ENCODE measurements around the gene NR0B2. TPM values are rescaled to one million over a fixed set of nuclear protein-coding genes. Genes with fewer than 3 reads are reported as not detected.
"Not testable (repeated sequence)": the region's sequence is repeated elsewhere in the genome, so short reads cannot be mapped to it uniquely, and the experiment has no call there.

The NR0B2 gene
- total RNA-seq, 1 donor from 2014 or later: not detected

DNA sequence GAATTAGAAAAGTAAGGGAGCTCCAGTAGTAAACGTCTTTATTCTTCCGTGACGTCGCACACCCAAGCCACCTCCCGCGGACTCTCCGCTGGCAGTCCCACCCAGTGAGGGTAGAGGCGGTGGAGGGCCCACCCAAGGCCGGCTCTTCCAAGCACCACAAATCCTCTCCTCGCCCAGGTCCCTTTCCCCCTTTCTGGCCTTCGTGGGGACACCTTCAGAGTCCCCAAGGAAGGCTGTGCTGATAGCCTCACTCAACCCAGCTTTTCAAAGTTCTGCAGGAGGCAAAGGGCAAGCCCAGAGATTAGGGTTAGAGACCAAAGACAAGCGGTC, 23.3 kb downstream of the NR0B2 start:
- no peak for DNase-seq (ENCODE audit: low read depth, low spot score)

DNA sequence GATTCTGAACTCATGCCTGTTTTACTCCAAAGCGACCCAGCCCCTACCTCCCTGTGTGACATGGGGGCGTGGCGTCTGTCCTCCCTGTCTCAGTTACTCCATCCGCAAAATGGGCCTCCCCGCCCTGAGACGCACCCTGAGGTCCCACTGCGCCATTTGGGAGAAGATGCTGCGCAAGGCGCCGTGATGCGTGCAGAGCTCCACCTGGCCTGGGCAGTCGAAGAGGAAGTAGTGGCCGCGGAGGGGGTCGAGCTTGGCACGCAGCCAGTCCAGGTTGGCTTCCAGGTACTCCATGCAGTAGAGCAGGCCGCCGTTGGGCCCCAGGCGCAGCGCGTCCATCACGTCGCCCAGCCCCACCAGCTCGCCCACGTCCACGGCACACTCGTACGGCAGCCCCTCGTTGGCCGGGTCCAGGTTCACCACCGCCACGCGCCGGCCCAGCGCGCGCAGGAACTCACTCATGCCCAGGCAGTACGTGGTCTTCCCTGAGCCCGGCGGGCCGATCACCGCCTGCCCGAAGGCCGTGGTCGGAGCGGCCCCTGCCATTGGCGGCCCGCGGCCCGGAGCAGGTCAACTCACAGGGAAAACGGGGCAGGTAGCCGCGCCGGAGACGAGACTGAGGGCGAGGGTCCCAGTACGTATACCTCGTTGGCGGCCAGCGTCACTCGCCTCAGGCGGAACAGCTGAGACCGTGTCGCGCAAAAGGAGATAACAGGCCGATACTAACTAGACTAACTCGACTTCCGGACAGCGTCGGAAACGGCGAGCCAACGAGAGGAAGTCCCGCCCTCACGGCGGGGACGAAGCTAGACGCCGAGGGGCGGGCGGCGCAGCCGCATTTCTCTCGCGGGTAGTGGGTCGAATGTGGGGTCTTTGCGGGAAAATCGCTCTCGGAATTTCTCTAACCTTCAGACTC, 24.0 kb downstream of the NR0B2 start, which contains the start of gene GPN2:
Gene GPN2, minus strand, starts transcription at position 733 of the 916 bp plus-strand sequence. Its CDS starts 187 bp downstream, at position 546.
- peak; percentile 36 for DNase-seq (ENCODE audit: low read depth, low spot score)

DNA sequence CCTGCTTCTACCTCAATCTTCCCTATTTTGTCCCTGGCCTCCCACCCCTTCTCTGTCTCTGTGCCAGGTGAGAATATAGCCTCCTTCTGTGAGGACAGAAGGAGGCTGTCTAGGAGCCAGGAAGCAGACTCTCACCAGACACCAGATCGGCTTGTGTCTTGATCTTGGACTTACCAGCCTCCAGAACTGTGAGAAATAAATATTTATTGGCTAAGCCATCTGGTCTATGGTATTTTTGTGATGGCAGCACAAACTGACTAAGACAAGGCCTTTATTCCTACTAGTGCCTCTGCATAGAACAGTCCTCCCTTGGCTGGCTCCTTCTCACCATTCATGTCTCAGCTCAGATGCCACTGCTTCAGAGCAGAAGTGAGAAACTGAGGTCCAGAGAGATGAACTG, 25.5 kb downstream of the NR0B2 start:
- DNase-seq (ENCODE audit: low read depth, low spot score): no peak

DNA sequence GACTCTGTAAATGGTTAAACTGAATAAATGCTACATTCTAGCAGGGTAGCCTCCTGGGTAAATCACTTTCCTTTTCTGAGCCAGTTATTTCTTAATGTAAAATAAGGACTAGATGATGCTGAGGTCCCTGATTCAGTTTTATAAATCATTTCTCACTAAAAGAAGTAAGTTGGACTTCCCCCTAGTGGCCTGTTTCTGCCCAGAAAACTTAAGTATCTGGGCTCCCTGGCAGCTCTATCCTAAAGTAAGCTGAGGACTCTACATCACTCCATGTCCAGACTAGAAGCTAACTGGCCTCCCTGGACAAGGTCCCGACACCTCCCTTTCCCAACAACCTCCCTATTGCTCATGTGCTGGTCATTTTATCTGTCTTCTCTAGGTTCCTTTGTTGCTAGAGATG, 26.6 kb downstream of the NR0B2 start:
- no peak for DNase-seq (ENCODE audit: low read depth, low spot score)

DNA sequence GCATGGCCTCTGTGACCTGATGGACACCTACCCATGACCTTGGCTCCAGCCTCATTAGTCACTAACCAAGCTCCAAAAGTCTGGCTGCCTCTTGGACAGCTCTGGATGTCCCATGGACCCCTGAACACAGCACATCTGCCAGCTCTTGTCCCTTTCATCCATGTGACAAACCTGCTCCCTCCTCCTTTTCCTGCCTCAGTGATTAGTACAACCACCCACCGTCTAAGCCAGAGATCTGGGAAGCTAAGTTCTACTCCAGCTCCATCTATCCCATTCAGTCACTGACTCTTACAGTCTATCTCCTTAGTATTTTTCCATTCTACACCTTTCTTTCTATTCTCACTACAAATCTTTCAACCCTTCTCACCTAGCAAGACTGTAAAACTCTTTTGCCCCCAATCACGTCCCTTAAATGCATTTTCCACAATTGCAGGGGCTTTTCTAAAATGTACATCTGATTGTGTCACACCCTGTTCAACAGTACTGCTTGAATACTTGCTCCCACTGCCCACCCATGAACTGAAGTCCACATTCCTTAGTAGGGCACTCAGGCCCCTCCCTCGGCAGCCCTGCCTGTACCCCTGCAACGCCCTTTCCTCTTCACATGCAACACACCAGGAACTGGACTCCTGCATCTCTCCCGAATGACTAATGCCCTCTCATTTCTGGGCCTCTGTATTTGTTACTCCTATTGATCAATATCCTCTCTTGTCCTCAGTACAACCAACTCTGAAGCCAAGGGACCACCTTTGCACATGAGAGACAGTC, 30.9 kb downstream of the NR0B2 start:
- DNase-seq (ENCODE audit: low read depth, low spot score): no peak

DNA sequence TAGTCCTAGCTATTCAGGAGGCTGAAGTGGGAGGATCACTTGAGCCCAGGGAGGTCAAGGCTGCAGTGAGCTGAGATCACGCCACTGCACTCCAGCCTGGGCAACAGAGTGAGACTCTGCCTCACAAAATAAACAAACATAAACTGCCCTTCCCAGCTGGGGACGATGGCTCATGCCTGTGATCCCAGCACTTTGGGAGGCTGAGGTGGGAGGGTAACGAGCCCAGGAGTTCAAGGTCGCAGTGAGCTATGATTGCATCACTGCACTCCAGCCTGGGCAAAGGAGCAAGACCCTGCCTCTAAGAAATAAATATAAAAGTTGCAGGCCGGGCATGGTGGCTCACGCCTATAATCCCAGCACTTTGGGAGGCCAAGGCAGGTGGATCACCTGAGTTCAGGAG, 32.2 kb downstream of the NR0B2 start:
- not testable (repeated sequence) for DNase-seq (ENCODE audit: low read depth, low spot score)

DNA sequence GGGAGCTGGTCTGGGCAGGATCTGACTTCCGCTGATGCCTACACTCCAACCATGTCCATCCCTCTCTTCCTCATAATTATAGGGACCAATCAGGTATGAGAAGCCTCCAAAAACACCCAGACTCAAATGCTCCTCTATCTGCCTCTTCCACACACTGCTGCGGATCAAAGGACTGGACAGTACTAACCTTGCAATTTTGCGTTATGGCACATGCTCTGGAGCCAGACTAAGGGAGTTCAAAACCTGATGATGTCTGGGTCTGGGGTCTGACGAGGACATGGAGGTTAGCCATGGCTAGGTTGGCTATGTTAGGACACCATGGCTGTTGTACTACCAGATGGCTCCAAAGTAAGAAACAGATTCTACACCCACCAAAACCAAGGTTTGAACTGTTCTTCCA, 34.0 kb downstream of the NR0B2 start:
- DNase-seq (ENCODE audit: low read depth, low spot score): no peak

DNA sequence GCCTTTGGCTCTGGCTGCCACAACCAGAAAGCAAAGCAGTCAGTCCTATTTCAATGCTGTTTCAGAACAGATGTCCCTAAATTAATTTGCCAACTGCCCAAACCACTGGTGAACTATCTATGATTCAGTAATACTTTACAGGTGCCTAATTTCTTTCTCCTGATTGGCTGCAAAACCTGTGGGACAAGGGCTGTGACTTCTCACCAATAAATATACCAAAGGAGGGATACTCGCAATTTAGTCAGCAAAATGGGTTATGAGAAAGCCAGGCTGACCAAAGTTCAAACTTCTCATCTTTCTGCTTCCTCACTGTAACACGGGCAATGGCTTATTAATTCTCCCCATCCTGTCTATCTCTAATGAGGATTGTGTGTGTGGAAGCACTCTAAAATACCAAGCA, 36.4 kb downstream of the NR0B2 start:
- no peak for DNase-seq (ENCODE audit: low read depth, low spot score)

DNA sequence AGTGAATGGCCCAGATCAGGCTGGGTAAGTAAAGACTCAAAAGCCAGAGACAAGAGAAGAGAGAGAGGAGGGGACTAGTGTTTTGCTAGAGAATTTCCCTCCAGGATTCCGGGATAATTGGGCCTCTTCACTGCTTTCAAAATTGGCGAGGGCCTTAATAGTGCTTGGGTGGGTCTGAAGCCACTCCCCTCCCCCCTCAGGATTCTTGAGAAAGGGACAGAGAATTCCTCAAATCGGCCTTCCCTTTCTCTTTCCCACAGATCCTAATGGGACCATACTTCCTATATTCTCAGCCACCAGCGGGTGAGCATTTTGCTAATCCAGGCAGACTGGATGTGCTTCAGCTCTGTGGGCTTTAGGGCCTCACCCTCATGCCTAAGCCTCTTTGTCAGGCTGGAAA, 38.9 kb downstream of the NR0B2 start:
- DNase-seq (ENCODE audit: low read depth, low spot score): no peak

DNA sequence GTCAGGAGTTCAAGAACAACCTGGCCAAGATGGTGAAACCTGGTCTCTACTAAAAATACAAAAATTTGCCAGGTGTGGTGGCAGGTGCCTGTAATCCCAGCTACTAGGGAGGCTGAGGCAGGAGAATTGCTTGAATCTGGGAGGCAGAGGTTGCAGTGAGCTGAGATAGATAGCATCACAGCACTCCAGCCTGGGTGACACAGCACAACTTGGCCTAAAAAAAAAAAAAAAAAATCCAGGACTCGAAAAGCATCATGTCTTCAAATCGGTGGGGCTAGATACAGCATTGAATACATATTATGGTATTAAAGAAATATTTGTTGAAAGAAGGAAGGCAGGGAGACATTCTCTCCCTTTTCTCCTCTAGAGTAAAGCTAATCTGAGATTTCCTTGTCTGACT, 40.7 kb downstream of the NR0B2 start:
- DNase-seq (ENCODE audit: low read depth, low spot score): not testable (repeated sequence)

DNA sequence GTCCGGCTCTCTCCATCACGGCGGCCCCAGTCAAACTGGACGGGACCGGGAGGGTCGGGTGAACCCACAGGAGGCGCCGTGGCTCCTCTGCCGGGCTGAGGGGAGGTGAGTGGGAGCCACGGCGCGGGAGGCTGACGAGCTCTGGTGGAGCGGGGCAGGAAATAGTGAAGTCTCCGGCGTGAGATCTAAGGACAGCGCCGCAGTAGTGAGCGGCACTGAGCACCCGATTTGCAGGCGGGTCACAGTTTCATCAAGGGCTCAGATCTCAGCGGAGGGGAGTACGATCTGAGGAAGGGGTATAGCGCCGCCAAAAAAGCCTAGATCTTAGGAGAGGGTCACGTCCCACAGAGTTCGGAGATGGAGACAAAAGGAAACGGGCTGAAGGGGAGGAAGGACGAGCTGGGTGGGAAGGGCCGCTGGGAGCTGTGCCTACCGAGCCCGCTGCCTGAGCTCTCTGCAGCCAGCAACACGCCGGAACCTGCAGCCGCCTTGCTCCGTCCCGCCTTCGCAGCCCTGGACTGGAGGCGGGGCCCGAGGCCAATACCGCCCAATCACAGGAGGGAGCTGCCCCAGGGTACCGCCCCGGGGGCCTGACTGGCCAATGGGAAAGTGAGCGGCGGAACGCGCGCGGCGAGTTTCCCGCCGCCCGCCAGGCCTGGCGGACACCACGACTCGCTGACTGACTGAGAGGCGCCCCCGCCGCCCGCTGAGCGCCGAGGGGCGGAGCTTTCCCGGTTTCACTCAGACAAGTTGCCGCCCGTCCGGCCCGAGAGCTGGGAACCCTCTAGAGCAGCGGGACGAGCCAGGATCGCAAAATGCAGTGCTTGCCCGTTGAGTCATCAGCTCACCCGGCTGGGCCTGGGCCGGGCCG, 48.9 kb downstream of the NR0B2 start:
- DNase-seq (ENCODE audit: low read depth, low spot score): peak; percentile 90

DNA sequence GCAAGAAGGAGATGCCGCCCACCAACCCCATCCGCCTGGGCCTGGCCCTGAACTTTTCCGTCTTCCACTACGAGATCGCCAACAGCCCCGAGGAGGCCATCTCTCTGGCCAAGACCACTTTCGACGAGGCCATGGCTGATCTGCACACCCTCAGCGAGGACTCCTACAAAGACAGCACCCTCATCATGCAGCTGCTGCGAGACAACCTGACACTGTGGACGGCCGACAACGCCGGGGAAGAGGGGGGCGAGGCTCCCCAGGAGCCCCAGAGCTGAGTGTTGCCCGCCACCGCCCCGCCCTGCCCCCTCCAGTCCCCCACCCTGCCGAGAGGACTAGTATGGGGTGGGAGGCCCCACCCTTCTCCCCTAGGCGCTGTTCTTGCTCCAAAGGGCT, 50.1 kb downstream of the NR0B2 start:
- DNase-seq (ENCODE audit: low read depth, low spot score): no peak

DNA sequence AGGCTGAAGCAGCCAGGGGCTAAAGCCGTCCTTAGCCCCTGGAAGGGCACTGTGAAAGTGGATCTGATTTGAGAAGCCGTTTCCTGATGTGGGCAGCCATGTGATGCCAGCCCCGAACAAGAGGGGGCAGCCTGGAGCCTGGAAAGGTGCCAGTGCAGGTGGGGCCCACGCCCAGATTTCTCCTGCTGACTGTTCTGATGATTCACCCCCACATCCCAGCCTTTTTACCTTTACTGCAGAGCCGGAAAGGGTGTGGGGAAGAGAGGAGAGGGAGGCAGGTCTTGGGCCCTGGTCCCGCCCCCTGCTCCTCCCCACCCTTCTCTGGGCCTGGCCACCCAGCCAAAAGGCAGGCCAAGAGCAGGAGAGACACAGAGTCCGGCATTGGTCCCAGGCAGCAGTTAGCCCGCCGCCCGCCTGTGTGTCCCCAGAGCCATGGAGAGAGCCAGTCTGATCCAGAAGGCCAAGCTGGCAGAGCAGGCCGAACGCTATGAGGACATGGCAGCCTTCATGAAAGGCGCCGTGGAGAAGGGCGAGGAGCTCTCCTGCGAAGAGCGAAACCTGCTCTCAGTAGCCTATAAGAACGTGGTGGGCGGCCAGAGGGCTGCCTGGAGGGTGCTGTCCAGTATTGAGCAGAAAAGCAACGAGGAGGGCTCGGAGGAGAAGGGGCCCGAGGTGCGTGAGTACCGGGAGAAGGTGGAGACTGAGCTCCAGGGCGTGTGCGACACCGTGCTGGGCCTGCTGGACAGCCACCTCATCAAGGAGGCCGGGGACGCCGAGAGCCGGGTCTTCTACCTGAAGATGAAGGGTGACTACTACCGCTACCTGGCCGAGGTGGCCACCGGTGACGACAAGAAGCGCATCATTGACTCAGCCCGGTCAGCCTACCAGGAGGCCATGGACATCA, 50.7 kb downstream of the NR0B2 start, which contains the start of gene SFN:
Gene SFN, plus strand, starts transcription at position 369 of the 904 bp plus-strand sequence. Its CDS starts 64 bp downstream, at position 433.
- no peak for DNase-seq (ENCODE audit: low read depth, low spot score)

DNA sequence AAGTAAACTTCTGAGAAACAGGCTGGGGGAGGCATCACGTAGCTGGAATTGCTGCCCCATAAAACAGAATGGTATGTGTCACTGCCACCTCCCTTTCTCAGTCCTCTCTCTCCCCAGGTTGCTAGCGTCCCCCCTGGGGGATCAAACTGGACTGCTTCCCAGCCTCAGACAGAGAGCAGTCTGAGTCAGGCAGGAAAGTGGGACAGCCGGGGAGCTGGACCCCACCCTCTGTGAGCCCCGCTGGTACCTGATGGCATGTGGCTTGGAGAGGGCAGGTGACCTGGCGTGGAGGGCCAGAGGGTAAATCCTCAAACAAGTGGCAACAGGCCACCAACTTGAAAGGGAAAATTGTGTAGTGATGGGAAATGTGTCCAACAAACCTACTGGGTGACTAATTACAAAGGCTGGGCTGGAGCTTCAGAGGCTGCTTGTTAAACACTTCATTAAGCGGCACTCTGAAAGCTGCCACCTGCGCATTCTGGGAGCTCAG, 51.8 kb downstream of the NR0B2 start:
- DNase-seq (ENCODE audit: low read depth, low spot score): no peak

Other genes starting within 250 kb of the NR0B2 start
- 12.5 and 15.1 TPM in 2 replicates for gene ARID1A, start 218.0 kb downstream of the NR0B2 start, total RNA-seq
- gene PIGV, start 126.0 kb downstream of the NR0B2 start, total RNA-seq: 7.3 and 8.3 TPM in 2 replicates
- 6.5 and 12.9 TPM in 2 replicates for gene ZDHHC18, start 87.3 kb downstream of the NR0B2 start, total RNA-seq
- 0.13 and 0.42 TPM in 2 replicates for gene SFN, start 50.8 kb downstream of the NR0B2 start, total RNA-seq
- 12.4 and 21.5 TPM in 2 replicates for gene GPN2, start 23.7 kb downstream of the NR0B2 start, total RNA-seq
- gene GPATCH3, start 13.5 kb downstream of the NR0B2 start, total RNA-seq: 12.6 and 14.4 TPM in 2 replicates
- gene NUDC, start 7.8 kb upstream of the NR0B2 start, total RNA-seq: 55.1 and 72.5 TPM in 2 replicates
- not detected in 2 replicates for gene KDF1, start 46.5 kb upstream of the NR0B2 start, total RNA-seq
- gene TRNP1, start 79.7 kb upstream of the NR0B2 start, total RNA-seq: 10.9 and 12.3 TPM in 2 replicates
- gene TENT5B, start 98.9 kb upstream of the NR0B2 start, total RNA-seq: 0.59 and 0.71 TPM in 2 replicates
- 8.2 and 8.9 TPM in 2 replicates for gene SLC9A1, start 241.2 kb upstream of the NR0B2 start, total RNA-seq

Measured in pulmonary artery endothelial cell (primary cell).